ENCODE results near the gene ELMOD3. TPM values are rescaled to one million over a fixed set of nuclear protein-coding genes. Genes with fewer than 3 reads are reported as not detected.

ELMOD3 gene
- total RNA-seq, 2 donors from 2014 or later = 31.6 to 32.1 TPM

DNA sequence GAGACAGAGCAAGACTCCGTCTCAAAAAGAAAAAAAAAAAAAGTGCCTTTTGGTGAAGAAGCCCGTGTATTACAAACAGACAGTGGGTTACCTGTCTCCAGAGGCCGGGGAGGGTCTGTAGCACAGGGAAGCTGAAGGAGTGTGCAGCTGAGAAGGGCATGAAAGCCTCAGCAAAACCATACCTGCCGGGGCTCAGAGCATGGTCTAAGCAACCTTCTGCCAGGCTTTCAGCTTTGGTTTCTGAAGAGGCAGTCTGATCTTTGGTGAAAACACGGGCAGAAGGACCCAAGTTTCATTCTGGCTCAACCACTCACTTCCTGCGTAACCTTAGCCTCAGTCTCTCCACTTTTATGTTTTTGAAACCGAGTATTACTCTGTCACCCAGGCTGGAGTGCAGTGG lies 85.4 kb downstream of the ELMOD3 start:
- no peaks in the 10 kb centered on the region for H3K9me3 ChIP-seq
- DNase-seq (ENCODE audit: low spot score) = no peak
- no peaks in the 10 kb centered on the region for H3K36me3 ChIP-seq
- peaks cover 4% of the 10 kb centered on the region for H3K4me1 ChIP-seq (replicated peaks)
- H3K27me3 ChIP-seq (replicated peaks; ENCODE audit: insufficient read depth) = no peaks in the 10 kb centered on the region
- intact Hi-C loops (cut with DNase I) = no loop called here
- H3K4me3 ChIP-seq = no peak overlapping the region
- no peak overlapping the region for H3K27ac ChIP-seq
- TF ChIP-seq, protein P1, sequence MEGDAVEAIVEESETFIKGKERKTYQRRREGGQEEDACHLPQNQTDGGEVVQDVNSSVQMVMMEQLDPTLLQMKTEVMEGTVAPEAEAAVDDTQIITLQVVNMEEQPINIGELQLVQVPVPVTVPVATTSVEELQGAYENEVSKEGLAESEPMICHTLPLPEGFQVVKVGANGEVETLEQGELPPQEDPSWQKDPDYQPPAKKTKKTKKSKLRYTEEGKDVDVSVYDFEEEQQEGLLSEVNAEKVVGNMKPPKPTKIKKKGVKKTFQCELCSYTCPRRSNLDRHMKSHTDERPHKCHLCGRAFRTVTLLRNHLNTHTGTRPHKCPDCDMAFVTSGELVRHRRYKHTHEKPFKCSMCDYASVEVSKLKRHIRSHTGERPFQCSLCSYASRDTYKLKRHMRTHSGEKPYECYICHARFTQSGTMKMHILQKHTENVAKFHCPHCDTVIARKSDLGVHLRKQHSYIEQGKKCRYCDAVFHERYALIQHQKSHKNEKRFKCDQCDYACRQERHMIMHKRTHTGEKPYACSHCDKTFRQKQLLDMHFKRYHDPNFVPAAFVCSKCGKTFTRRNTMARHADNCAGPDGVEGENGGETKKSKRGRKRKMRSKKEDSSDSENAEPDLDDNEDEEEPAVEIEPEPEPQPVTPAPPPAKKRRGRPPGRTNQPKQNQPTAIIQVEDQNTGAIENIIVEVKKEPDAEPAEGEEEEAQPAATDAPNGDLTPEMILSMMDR (IDR thresholded peaks at IDR 0.05) = no peak
- TF ChIP-seq POLR2AphosphoS5 (IDR thresholded peaks at IDR 0.05) = no peak
- WGBS = 90% methylated on average over 7 of the region's 7 CpGs

DNA sequence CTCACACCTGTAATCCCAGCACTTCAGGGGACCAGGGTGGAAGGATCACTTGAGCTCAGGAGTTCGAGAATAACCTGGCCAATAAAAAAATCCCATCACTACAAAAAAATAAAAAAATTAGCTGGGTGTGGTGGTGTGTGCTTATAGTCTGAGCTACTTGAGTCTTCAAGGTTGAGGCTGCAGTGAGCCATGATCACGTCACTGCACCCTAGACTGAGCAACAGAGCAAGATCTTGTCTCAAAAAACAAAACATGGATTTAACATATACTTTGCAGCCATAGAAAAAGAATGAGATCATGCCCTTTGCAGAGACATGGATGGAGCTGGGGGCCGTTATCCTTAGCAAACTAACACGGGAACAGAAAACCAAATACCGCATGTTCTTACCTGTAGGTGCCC lies 86.2 kb downstream of the ELMOD3 start:
- H3K36me3 ChIP-seq = no peaks in the 10 kb centered on the region
- TF ChIP-seq, protein P1 (IDR thresholded peaks at IDR 0.05) = no peak
- TF ChIP-seq POLR2A (IDR thresholded peaks at IDR 0.05) = no peak
- TF ChIP-seq POLR2AphosphoS5 (IDR thresholded peaks at IDR 0.05) = no peak
- 75% methylated on average over 5 of the region's 5 CpGs for WGBS
- intact Hi-C loops (cut with DNase I) = no loop called here
- H3K27me3 ChIP-seq (replicated peaks; ENCODE audit: insufficient read depth) = no peaks in the 10 kb centered on the region
- no peak overlapping the region for H3K27ac ChIP-seq
- no peak for DNase-seq (ENCODE audit: low spot score)
- H3K4me3 ChIP-seq = no peak overlapping the region
- no peaks in the 10 kb centered on the region for H3K9me3 ChIP-seq
- peaks cover 4% of the 10 kb centered on the region for H3K4me1 ChIP-seq (replicated peaks)

Small RNA genes lying within 50 kb of the gene (small RNA-seq; reads per million reads assigned to genes)
- gene AC062037.1 (0 reads per million in 2 donors), gene AC062037.2 (0 reads per million in 2 donors), gene RF00019 (0 reads per million in 2 donors), gene RN7SL113P (0 reads per million in 2 donors)

Other genes with a start within 250 kb of the ELMOD3 start
- 1 to 10 TPM; 2.6 to 7.0 TPM for gene TCF7L1, start 221.4 kb upstream of the ELMOD3 start, total RNA-seq
- gene TGOLN2, start 26.8 kb upstream of the ELMOD3 start, total RNA-seq = 100 to 1,000 TPM; 140 to 165 TPM
- gene RETSAT, start 241 bp upstream of the ELMOD3 start, total RNA-seq = 10 to 100 TPM; 51.1 to 72.6 TPM
- 10 to 100 TPM; 80.7 to 96.1 TPM for gene CAPG, start 55.6 kb downstream of the ELMOD3 start, total RNA-seq
- 1 to 10 TPM in 1 of 2 donors, under 1 TPM in 1; 0.23 to 1.8 TPM for gene SH2D6, start 63.9 kb downstream of the ELMOD3 start, total RNA-seq
- gene MAT2A, start 184.4 kb downstream of the ELMOD3 start, total RNA-seq = 100 to 1,000 TPM; 103 to 134 TPM
- 10 to 100 TPM; 17.8 to 52.7 TPM for gene GGCX, start 206.7 kb downstream of the ELMOD3 start, total RNA-seq
- gene VAMP8, start 222.8 kb downstream of the ELMOD3 start, total RNA-seq = 100 to 1,000 TPM in 1 of 2 donors, 10 to 100 TPM in 1; 44.4 to 108 TPM
- 10 to 100 TPM in 1 of 2 donors, 1 to 10 TPM in 1; 8.4 to 27.0 TPM for gene VAMP5, start 229.7 kb downstream of the ELMOD3 start, total RNA-seq
- gene RNF181, start 241.0 kb downstream of the ELMOD3 start, total RNA-seq = 100 to 1,000 TPM; 161 to 201 TPM
- 10 to 100 TPM; 17.4 to 32.3 TPM for gene TMEM150A, start 247.9 kb downstream of the ELMOD3 start, total RNA-seq